Mesendoderm (in vitro differentiated cells): ENCODE data around the gene AP1B1.

Experiments
- DNase-seq: peaks from one replicate; pipeline ENCODE4 v3.0.0; 2013
- H2AK5ac ChIP-seq: 2 replicates; pipeline ENCODE4 v1.6.1; 2013; ENCODE audit warnings: low read length, inconsistent platforms
- H2BK120ac ChIP-seq: 2 replicates; pipeline ENCODE4 v1.6.1; 2013; ENCODE audit warnings: low read depth, mild to moderate bottlenecking, low read length, moderate library complexity, mixed read lengths
- H2BK15ac ChIP-seq: replicated peaks from 2 replicates; pipeline ENCODE4 v1.6.1; 2013; ENCODE audit warnings: low read depth, mild to moderate bottlenecking, moderate library complexity
- H2BK5ac ChIP-seq: 2 replicates; pipeline ENCODE4 v1.6.1; 2013; ENCODE audit warnings: low read length, inconsistent platforms
- H3K18ac ChIP-seq: 2 replicates; pipeline ENCODE4 v1.6.1; 2013; ENCODE audit warnings: mild to moderate bottlenecking, low read length, mixed read lengths
- H3K23ac ChIP-seq: one replicate; pipeline ENCODE4 v1.6.1; 2013; ENCODE audit warnings: low read length
- H3K27ac ChIP-seq: 2 replicates; pipeline ENCODE4 v1.5.1; 2013; ENCODE audit warnings: low read depth, mild to moderate bottlenecking, inconsistent platforms, low read length, moderate library complexity
- H3K27me3 ChIP-seq: 2 replicates; pipeline ENCODE4 v1.6.1; 2013; ENCODE audit warnings: low read length, control low read depth, mild to moderate bottlenecking, inconsistent platforms; ENCODE audit not compliant: insufficient read depth, poor library complexity
- H3K36me3 ChIP-seq: 2 replicates; pipeline ENCODE4 v1.6.1; 2013; ENCODE audit warnings: low read length, inconsistent platforms; ENCODE audit not compliant: control insufficient read depth, insufficient read depth
- H3K4ac ChIP-seq: one replicate; pipeline ENCODE4 v1.6.1; 2013; ENCODE audit warnings: low read depth, mild to moderate bottlenecking, low read length, moderate library complexity
- H3K4me1 ChIP-seq: 2 replicates; pipeline ENCODE4 v1.6.1; 2013; ENCODE audit warnings: low read depth, low read length, inconsistent platforms; ENCODE audit not compliant: control insufficient read depth
- H3K4me2 ChIP-seq: 2 replicates; pipeline ENCODE4 v1.6.1; 2013; ENCODE audit warnings: low read length
- H3K4me3 ChIP-seq: 2 replicates; pipeline ENCODE4 v1.5.1; 2013; ENCODE audit warnings: mild to moderate bottlenecking, low read length
- H3K56ac ChIP-seq: one replicate; pipeline ENCODE4 v1.6.1; 2013; ENCODE audit warnings: low read length
- H3K79me1 ChIP-seq: 2 replicates; pipeline ENCODE4 v1.6.1; 2013; ENCODE audit warnings: low read length, inconsistent platforms
- H3K79me2 ChIP-seq: 2 replicates; pipeline ENCODE4 v1.6.1; 2013; ENCODE audit warnings: mild to moderate bottlenecking, low read length; ENCODE audit not compliant: control insufficient read depth, insufficient read depth
- H3K9ac ChIP-seq: 2 replicates; pipeline ENCODE4 v1.6.1; 2013; ENCODE audit warnings: low read length, inconsistent platforms
- H4K5ac ChIP-seq: one replicate; pipeline ENCODE4 v1.6.1; 2013; ENCODE audit warnings: low read length
- H4K8ac ChIP-seq: one replicate; pipeline ENCODE4 v1.6.1; 2013; ENCODE audit warnings: low read depth, mild to moderate bottlenecking, control low read depth, low read length, moderate library complexity
- WGBS: extraction: QIAGEN DNeasy Blood & Tissue Kit; methylation state at CpG from one replicate; pipeline ENCODE4 v1.1.7; 2013; ENCODE audit warnings: low lambda C conversion rate, missing lambda C conversion rate; ENCODE audit not compliant: insufficient coverage; ENCODE audit errors: extremely low coverage; 5-methylcytosine and 5-hydroxymethylcytosine counted together

The AP1B1 gene

GRCh38 chr22:29385748-29386147, 2.6 kb downstream of the AP1B1 start:
- H4K8ac ChIP-seq: no peak overlapping the region
- no peak overlapping the region for H3K4me3 ChIP-seq
- H3K4me1 ChIP-seq: no peaks in the 10 kb centered on the region
- H3K4me2 ChIP-seq: no peak overlapping the region
- H3K79me1 ChIP-seq: peaks cover 22% of the 10 kb centered on the region
- no peak overlapping the region for H2BK5ac ChIP-seq
- H3K27me3 ChIP-seq: no peaks in the 10 kb centered on the region
- H3K79me2 ChIP-seq: peaks cover 11% of the 10 kb centered on the region
- H3K36me3 ChIP-seq: no peaks in the 10 kb centered on the region
- DNase-seq: no peak
- no peak overlapping the region for H3K56ac ChIP-seq
- H4K5ac ChIP-seq: no peak overlapping the region
- H2BK15ac ChIP-seq: no peak overlapping the region
- H2BK120ac ChIP-seq: no peak overlapping the region
- no peak overlapping the region for H3K9ac ChIP-seq
- H3K18ac ChIP-seq: no peak overlapping the region
- H3K23ac ChIP-seq: no peak overlapping the region
- H2AK5ac ChIP-seq: no peak overlapping the region
- WGBS: no CpG with 5 or more reads among the region's 4 CpGs
- no peak overlapping the region for H3K4ac ChIP-seq
- H3K27ac ChIP-seq: no peak overlapping the region

- no CpG with 5 or more reads among the region's 3 CpGs for WGBS
- H3K27ac ChIP-seq: no peak overlapping the region
- H3K36me3 ChIP-seq: no peaks in the 10 kb centered on the region
- no peak overlapping the region for H2AK5ac ChIP-seq
- no peaks in the 10 kb centered on the region for H3K4me1 ChIP-seq
- no peak overlapping the region for H2BK15ac ChIP-seq
- peaks cover 13% of the 10 kb centered on the region for H3K79me2 ChIP-seq
- H4K8ac ChIP-seq: no peak overlapping the region
- H3K4me3 ChIP-seq: no peak overlapping the region
- H3K18ac ChIP-seq: no peak overlapping the region
- H3K79me1 ChIP-seq: peaks cover 26% of the 10 kb centered on the region
- H4K5ac ChIP-seq: no peak overlapping the region
- no peak overlapping the region for H2BK5ac ChIP-seq
- no peak overlapping the region for H3K4me2 ChIP-seq
- H3K4ac ChIP-seq: no peak overlapping the region
- peak; percentile 45 for DNase-seq
- no peak overlapping the region for H3K23ac ChIP-seq
- H3K9ac ChIP-seq: no peak overlapping the region
- no peak overlapping the region for H3K56ac ChIP-seq
- H2BK120ac ChIP-seq: no peak overlapping the region
- no peaks in the 10 kb centered on the region for H3K27me3 ChIP-seq
Observed at GRCh38 chr22:29385151-29385704, 3.1 kb downstream of the AP1B1 start.

- Histone ChIP-seq H3K27ac (no peak overlapping the region), H2BK120ac (no peak overlapping the region), H3K79me2 (peaks cover 13% of the 10 kb centered on the region), H3K56ac (no peak overlapping the region), H3K4me1 (no peaks in the 10 kb centered on the region), H3K18ac (no peak overlapping the region), H3K36me3 (no peaks in the 10 kb centered on the region), H2BK15ac (no peak overlapping the region), H3K79me1 (peaks cover 32% of the 10 kb centered on the region), H2AK5ac (no peak overlapping the region), H3K4ac (no peak overlapping the region), H3K27me3 (no peaks in the 10 kb centered on the region), H2BK5ac (no peak overlapping the region), H3K4me2 (no peak overlapping the region), H3K23ac (no peak overlapping the region), H4K5ac (no peak overlapping the region), H4K8ac (no peak overlapping the region), H3K9ac (no peak overlapping the region), H3K4me3 (no peak overlapping the region)
- WGBS: no CpG with 5 or more reads among the region's 1 CpG
- DNase-seq: no peak
Observed at GRCh38 chr22:29383740-29384139, 4.6 kb downstream of the AP1B1 start.

- H3K56ac ChIP-seq: no peak overlapping the region
- H3K4ac ChIP-seq: no peak overlapping the region
- no CpG with 5 or more reads among the region's 6 CpGs for WGBS
- H2BK15ac ChIP-seq: no peak overlapping the region
- H4K8ac ChIP-seq: no peak overlapping the region
- no peak overlapping the region for H2BK120ac ChIP-seq
- H3K23ac ChIP-seq: no peak overlapping the region
- H3K36me3 ChIP-seq: no peaks in the 10 kb centered on the region
- H3K4me2 ChIP-seq: no peak overlapping the region
- no peak overlapping the region for H3K18ac ChIP-seq
- no peak overlapping the region for H3K9ac ChIP-seq
- no peak overlapping the region for H3K27ac ChIP-seq
- peaks cover 32% of the 10 kb centered on the region for H3K79me1 ChIP-seq
- no peak for DNase-seq
- no peak overlapping the region for H2AK5ac ChIP-seq
- H3K79me2 ChIP-seq: peaks cover 11% of the 10 kb centered on the region
- no peak overlapping the region for H4K5ac ChIP-seq
- H2BK5ac ChIP-seq: no peak overlapping the region
- H3K27me3 ChIP-seq: no peaks in the 10 kb centered on the region
- no peaks in the 10 kb centered on the region for H3K4me1 ChIP-seq
- no peak overlapping the region for H3K4me3 ChIP-seq
Observed at GRCh38 chr22:29382580-29383302, 5.6 kb downstream of the AP1B1 start.

- no peak overlapping the region for H2AK5ac ChIP-seq
- H3K56ac ChIP-seq: no peak overlapping the region
- no peak overlapping the region for H2BK120ac ChIP-seq
- H3K18ac ChIP-seq: no peak overlapping the region
- H3K4me2 ChIP-seq: no peak overlapping the region
- H3K27me3 ChIP-seq: no peaks in the 10 kb centered on the region
- H3K79me2 ChIP-seq: peaks cover 7% of the 10 kb centered on the region
- H3K79me1 ChIP-seq: peaks cover 30% of the 10 kb centered on the region
- H4K8ac ChIP-seq: no peak overlapping the region
- no peak overlapping the region for H3K27ac ChIP-seq
- no peak overlapping the region for H3K4ac ChIP-seq
- H3K36me3 ChIP-seq: no peaks in the 10 kb centered on the region
- no peaks in the 10 kb centered on the region for H3K4me1 ChIP-seq
- no peak for DNase-seq
- no peak overlapping the region for H3K9ac ChIP-seq
- no peak overlapping the region for H3K4me3 ChIP-seq
- H2BK15ac ChIP-seq: no peak overlapping the region
- no peak overlapping the region for H4K5ac ChIP-seq
- H3K23ac ChIP-seq: no peak overlapping the region
- no peak overlapping the region for H2BK5ac ChIP-seq
- whole genome bisulfite sequencing: no CpG with 5 or more reads among the region's 6 CpGs
Observed at GRCh38 chr22:29380856-29381255, 7.5 kb downstream of the AP1B1 start.
